C4-2B (cell line): ENCODE results near the gene FGGY.

ENCODE experiments used
- ZFX ChIP-seq: fragments of 450-650 bp; IDR thresholded peaks from 2 replicates; pipeline ENCODE4 v1.6.1; 2017
- TF ChIP-seq, protein P1 (sequence below): fragments of 450-650 bp; conservative IDR thresholded peaks from 2 replicates; pipeline ENCODE4 v1.5.1; 2017; ENCODE audit warnings: mild to moderate bottlenecking

DNA sequence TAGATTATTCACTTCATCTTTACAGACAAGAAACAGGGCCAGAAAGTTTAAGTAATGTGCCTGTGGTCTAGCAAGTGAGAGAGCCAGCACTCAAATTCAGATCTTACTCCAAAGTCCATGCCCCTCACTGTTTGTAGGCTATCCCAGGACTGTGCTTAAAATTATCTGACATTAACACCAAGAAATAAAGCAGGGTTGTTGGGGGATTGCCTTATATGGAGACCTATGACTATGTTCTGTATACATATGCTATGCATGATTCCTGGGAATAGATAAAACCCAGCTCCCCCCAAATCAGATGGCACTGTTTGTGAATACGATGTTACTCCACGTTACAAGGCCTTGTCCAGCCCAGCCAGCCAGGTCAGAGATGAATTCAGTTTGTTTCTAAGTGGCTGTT is 386.3 kb downstream of the FGGY start:
- TF ChIP-seq, protein P1, sequence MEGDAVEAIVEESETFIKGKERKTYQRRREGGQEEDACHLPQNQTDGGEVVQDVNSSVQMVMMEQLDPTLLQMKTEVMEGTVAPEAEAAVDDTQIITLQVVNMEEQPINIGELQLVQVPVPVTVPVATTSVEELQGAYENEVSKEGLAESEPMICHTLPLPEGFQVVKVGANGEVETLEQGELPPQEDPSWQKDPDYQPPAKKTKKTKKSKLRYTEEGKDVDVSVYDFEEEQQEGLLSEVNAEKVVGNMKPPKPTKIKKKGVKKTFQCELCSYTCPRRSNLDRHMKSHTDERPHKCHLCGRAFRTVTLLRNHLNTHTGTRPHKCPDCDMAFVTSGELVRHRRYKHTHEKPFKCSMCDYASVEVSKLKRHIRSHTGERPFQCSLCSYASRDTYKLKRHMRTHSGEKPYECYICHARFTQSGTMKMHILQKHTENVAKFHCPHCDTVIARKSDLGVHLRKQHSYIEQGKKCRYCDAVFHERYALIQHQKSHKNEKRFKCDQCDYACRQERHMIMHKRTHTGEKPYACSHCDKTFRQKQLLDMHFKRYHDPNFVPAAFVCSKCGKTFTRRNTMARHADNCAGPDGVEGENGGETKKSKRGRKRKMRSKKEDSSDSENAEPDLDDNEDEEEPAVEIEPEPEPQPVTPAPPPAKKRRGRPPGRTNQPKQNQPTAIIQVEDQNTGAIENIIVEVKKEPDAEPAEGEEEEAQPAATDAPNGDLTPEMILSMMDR: no peak
- no peak for TF ChIP-seq ZFX
